H1 (cell line): ENCODE data around the gene USB1. TPM values are rescaled to one million over a fixed set of nuclear protein-coding genes. Genes with fewer than 3 reads are reported as not detected.

Experiments used
- CTCF ChIA-PET: fragments of 300-600 bp; sonication (Branson Sonifier 250); formaldehyde crosslinking; loops from one replicate; lab custom pipeline; 2021; ENCODE audit not compliant: partially characterized antibody; lab: Charles Lee
- POLR2A ChIA-PET: fragments of 300-600 bp; sonication (Branson Sonifier 250); formaldehyde crosslinking; loops from one replicate; lab custom pipeline; 2021; ENCODE audit warnings: inconsistent platforms; ENCODE audit not compliant: partially characterized antibody; lab: Charles Lee
- DNase-seq, 2 experiments: peaks; one replicate each; pipeline versions ENCODE4 v3.0.0 to v3.0.0-alpha.2; 2010 to 2022; ENCODE audit warnings: low spot score in 2 of 2, low read depth in 1 of 2, mixed read lengths in 1 of 2
- FAIRE-seq: peaks from 2 replicates; lab custom pipeline; 2011; peaks lifted over from hg19 to GRCh38; lab: Jason Lieb, UNC
- H2AFZ ChIP-seq: 2 replicates; pipeline ENCODE4 v1.8.1; 2012; ENCODE audit warnings: low read length, inconsistent platforms
- H2AK5ac ChIP-seq: 2 replicates; pipeline ENCODE4 v1.6.1; 2013; ENCODE audit warnings: low read depth, low read length
- H2BK120ac ChIP-seq: replicated peaks from 2 replicates; pipeline ENCODE3; 2013; ENCODE audit warnings: low read depth, low read length, inconsistent platforms
- H2BK12ac ChIP-seq: 2 replicates; pipeline ENCODE4 v1.6.1; 2013; ENCODE audit warnings: low read depth, low read length
- H2BK15ac ChIP-seq: 2 replicates; pipeline ENCODE4 v1.6.1; 2013; ENCODE audit warnings: low read length
- H2BK20ac ChIP-seq: 2 replicates; pipeline ENCODE4 v1.6.1; 2013; ENCODE audit warnings: low read length
- H2BK5ac ChIP-seq: 2 replicates; pipeline ENCODE4 v1.6.1; 2013; ENCODE audit warnings: low read depth, low read length
- H3K14ac ChIP-seq: 2 replicates; pipeline ENCODE4 v1.6.1; 2013; ENCODE audit warnings: inconsistent platforms; ENCODE audit not compliant: insufficient read length
- H3K18ac ChIP-seq: 2 replicates; pipeline ENCODE4 v1.6.1; 2013; ENCODE audit warnings: low read length; ENCODE audit errors: extremely low read depth
- H3K23ac ChIP-seq: 2 replicates; pipeline ENCODE4 v1.6.1; 2013; ENCODE audit warnings: inconsistent platforms; ENCODE audit not compliant: insufficient read length
- H3K23me2 ChIP-seq: 2 replicates; pipeline ENCODE4 v1.6.1; 2013; ENCODE audit warnings: low read depth, low read length
- H3K27ac ChIP-seq: 2 replicates; pipeline ENCODE4 v1.6.1; 2011; ENCODE audit warnings: low read depth, low read length, inconsistent platforms
- H3K27me3 ChIP-seq, 4 experiments: replicated peaks in 1 of 4; 1 replicate in 1 of 4; 2 replicates in 3 of 4; pipeline versions ENCODE4 v1.6.1 to v1.8.1; 2011 to 2013; ENCODE audit warnings: low read length in 3 of 4, mild to moderate bottlenecking in 3 of 4, inconsistent platforms in 2 of 4, mixed read lengths in 2 of 4, moderate library complexity in 1 of 4; ENCODE audit not compliant: control insufficient read depth in 3 of 4, insufficient read depth in 3 of 4; ENCODE audit errors: extremely low read depth in 1 of 4
- H3K36me3 ChIP-seq, 4 experiments: 2 replicates each; pipeline versions ENCODE4 v1.6.1 to v1.8.1; 2011 to 2013; ENCODE audit warnings: mild to moderate bottlenecking in 4 of 4, low read length in 3 of 4, moderate library complexity in 2 of 4, control low read depth in 1 of 4, inconsistent platforms in 1 of 4; ENCODE audit not compliant: insufficient read depth in 4 of 4, control insufficient read depth in 2 of 4
- H3K4ac ChIP-seq: replicated peaks from 2 replicates; pipeline ENCODE3; 2013; ENCODE audit warnings: low read length, low read depth, mixed read lengths, inconsistent platforms; ENCODE audit not compliant: insufficient read length
- H3K4me1 ChIP-seq, 4 experiments: replicated peaks in 1 of 4; 1 replicate in 1 of 4; 2 replicates in 3 of 4; pipeline versions ENCODE4 v1.6.1 to v1.8.1; 2011 to 2013; ENCODE audit warnings: low read length in 3 of 4, inconsistent platforms in 2 of 4, mixed read lengths in 1 of 4; ENCODE audit not compliant: insufficient read depth in 4 of 4, control insufficient read depth in 3 of 4
- H3K4me2 ChIP-seq, 2 experiments: 2 replicates each; pipeline versions ENCODE4 v1.6.1 to v1.8.1; 2011 to 2013; ENCODE audit warnings: low read depth in 2 of 2, low read length in 2 of 2, control low read depth in 1 of 2, inconsistent platforms in 1 of 2, mild to moderate bottlenecking in 1 of 2; ENCODE audit not compliant: insufficient read depth in 1 of 2
- H3K4me3 ChIP-seq, 4 experiments: fragments of 200-600, 300-600 bp in 1 of 4; sonication (generic), shearing (Covaris generic), sonication (Bioruptor Twin) in 1 of 4; 2 replicates each; pipeline versions ENCODE4 v1.5.1 to v1.8.1; 2011 to 2016; ENCODE audit warnings: low read length in 4 of 4, low read depth in 3 of 4, control low read depth in 2 of 4, inconsistent platforms in 2 of 4, mild to moderate bottlenecking in 2 of 4, mixed read lengths in 1 of 4, moderate library complexity in 1 of 4; ENCODE audit not compliant: insufficient read depth in 2 of 4; ENCODE audit errors: extremely low read depth in 1 of 4
- H3K56ac ChIP-seq: replicated peaks from 2 replicates; pipeline ENCODE3; 2013; ENCODE audit warnings: low read depth, mild to moderate bottlenecking, mixed read lengths, low read length, inconsistent platforms; ENCODE audit not compliant: insufficient read length
- H3K79me1 ChIP-seq: 2 replicates; pipeline ENCODE4 v1.6.1; 2013; ENCODE audit warnings: low read depth, low read length, control low read depth
- H3K79me2 ChIP-seq, 2 experiments: 2 replicates each; pipeline versions ENCODE4 v1.6.1 to v1.8.1; 2012 to 2013; ENCODE audit warnings: low read length in 2 of 2, mild to moderate bottlenecking in 2 of 2, inconsistent platforms in 1 of 2; ENCODE audit not compliant: insufficient read depth in 2 of 2, control insufficient read depth in 1 of 2
- H3K9ac ChIP-seq, 4 experiments: replicated peaks in 1 of 4; 1 replicate in 1 of 4; 2 replicates in 3 of 4; pipeline versions ENCODE4 v1.6.1 to v1.8.1; 2011 to 2013; ENCODE audit warnings: low read depth in 3 of 4, low read length in 3 of 4, control low read depth in 2 of 4, mild to moderate bottlenecking in 2 of 4, moderate library complexity in 2 of 4, inconsistent platforms in 1 of 4; ENCODE audit errors: extremely low read depth in 1 of 4
- H3K9me3 ChIP-seq, 2 experiments: 2 replicates each; pipeline versions ENCODE4 v1.6.1 to v1.8.1; 2012 to 2013; ENCODE audit warnings: mild to moderate bottlenecking in 2 of 2, moderate library complexity in 2 of 2, control low read depth in 1 of 2, inconsistent platforms in 1 of 2, low read depth in 1 of 2, low read length in 1 of 2, mixed read lengths in 1 of 2; ENCODE audit not compliant: insufficient read depth in 2 of 2
- H4K20me1 ChIP-seq, 2 experiments: replicated peaks in 1 of 2; 2 replicates each; pipeline versions ENCODE3 to v1.8.1; 2011 to 2013; ENCODE audit warnings: inconsistent platforms in 2 of 2, low read length in 2 of 2, mild to moderate bottlenecking in 1 of 2; ENCODE audit not compliant: insufficient read depth in 2 of 2, control insufficient read depth in 1 of 2
- H4K5ac ChIP-seq: 2 replicates; pipeline ENCODE4 v1.6.1; 2013; ENCODE audit warnings: low read length, low read depth, mixed read lengths, inconsistent platforms; ENCODE audit not compliant: insufficient read length
- H4K8ac ChIP-seq: 2 replicates; pipeline ENCODE4 v1.8.0; 2013; ENCODE audit warnings: mild to moderate bottlenecking, moderate library complexity, low read length, inconsistent platforms; ENCODE audit not compliant: insufficient read depth; ENCODE audit errors: extremely low read depth
- H4K91ac ChIP-seq: replicated peaks from 2 replicates; pipeline ENCODE3; 2013; ENCODE audit warnings: low read length, mixed read lengths, inconsistent platforms; ENCODE audit not compliant: insufficient read length
- CBX8 ChIP-seq: fragments of 300-800, 300-1000 bp; sonication (generic); IDR thresholded peaks from 2 replicates; pipeline ENCODE4 v1.7.1; 2016; ENCODE audit warnings: low read depth, low read length, borderline replicate concordance
- E2F6 ChIP-seq: IDR thresholded peaks from 2 replicates; pipeline ENCODE4 v1.6.1; 2012; ENCODE audit warnings: inconsistent platforms
- FOSL1 ChIP-seq: IDR thresholded peaks from 2 replicates; pipeline ENCODE4 v1.6.1; 2011; ENCODE audit warnings: mild to moderate bottlenecking, low read depth, low read length, moderate library complexity; ENCODE audit not compliant: insufficient read depth
- NRF1 ChIP-seq: IDR thresholded peaks from 2 replicates; pipeline ENCODE4 v1.6.1; 2011; ENCODE audit warnings: mild to moderate bottlenecking, low read depth, low read length, improper control_type of control experiment
- POLR2A ChIP-seq, 2 experiments: IDR thresholded peaks; 1 replicate in 1 of 2; 2 replicates in 1 of 2; pipeline ENCODE4 v1.6.1; 2011; ENCODE audit warnings: low read depth in 2 of 2, low read length in 2 of 2, mild to moderate bottlenecking in 2 of 2; ENCODE audit errors: control extremely low read depth in 1 of 2
- WGBS, 2 experiments: shearing (Covaris generic) in 1 of 2; methylation state at CpG; one replicate each; pipeline versions ENCODE4 v1.1.6 to v1.1.7; 2013 to 2015; ENCODE audit warnings: low lambda C conversion rate in 2 of 2, mixed read lengths in 2 of 2, inconsistent platforms in 1 of 2, low coverage in 1 of 2, missing lambda C conversion rate in 1 of 2; ENCODE audit not compliant: insufficient replicate concordance in 2 of 2, insufficient coverage in 1 of 2, insufficient read length in 1 of 2; ENCODE audit errors: extremely low coverage in 1 of 2, missing lambda C conversion rate in 1 of 2; 5-methylcytosine and 5-hydroxymethylcytosine counted together
- polyA plus RNA-seq, 7 experiments: library from polyadenylated mRNA; depleted of rRNA in 3 of 7; stranded (reverse) in 5 of 7; unstranded in 2 of 7; fragments of >200 nt in 5 of 7; fragments of 200-250 nt in 2 of 7; gene quantifications; 1 replicate in 5 of 7; 2 replicates in 1 of 7; 4 replicates in 1 of 7; pipeline versions ENCODE4 v1.2.1 to v1.2.3, GENCODE V29; 2011 to 2013; ENCODE audit warnings: missing spikeins in 2 of 7, mixed read lengths in 2 of 7
- total RNA-seq: library from RNA; stranded (reverse); fragmentation: NEBNext Ultra II Directional; extraction: Animal tissue kit (Norgen Biotek cat#: 25700); gene quantifications from 2 replicates; pipeline ENCODE4 v1.2.1, GENCODE V29; 2021

Gene USB1
- total and polyA plus RNA-seq, 2 of the 8 experiments (the other 6 are each of a cell fraction or from before 2014, with no cell fraction given) = 65.4 to 75.9 TPM

- 100% methylated on average over 1 of the region's 1 CpG; no CpG with 5 or more reads in 1 of the 2 experiments for WGBS, 2 experiments
- H3K36me3 ChIP-seq = no peaks in the 10 kb centered on the region
- no peaks in the 10 kb centered on the region for H3K9me3 ChIP-seq
- H4K91ac ChIP-seq = no peak overlapping the region
- H2BK12ac ChIP-seq = no peak overlapping the region
- H3K23me2 ChIP-seq = no peaks in the 10 kb centered on the region
- DNase-seq = no peak
- H2BK15ac ChIP-seq = no peak overlapping the region
- FAIRE-seq = no peak
- no peak overlapping the region for H2BK120ac ChIP-seq
- ChIA-PET POLR2A (interaction anchor here (0.6 to 3.2 kb wide), 3 partner anchors 9 to 558 kb away, joined by 3 to 10 read pairs (median 3); no protein-coding TSS in a partner anchor), CTCF (interaction anchor here (0.6 to 5.8 kb wide), 17 partner anchors 8 to 177 kb away, joined by 3 to 40 read pairs (median 4); no protein-coding TSS in a partner anchor)
- H3K18ac ChIP-seq = no peak overlapping the region
- no peak overlapping the region for H3K27ac ChIP-seq
- TF ChIP-seq E2F6 (no peak), POLR2A (IDR thresholded peaks at IDR 0.05; ENCODE audit: control extremely low read depth in 1 of 2, low read depth in 2 of 2, low read length in 2 of 2) (no peak), NRF1 (no peak), CBX8 (no peak), FOSL1 (no peak)
- H4K5ac ChIP-seq = no peak overlapping the region
- H3K27me3 ChIP-seq = no peaks in the 10 kb centered on the region
- no peaks in the 10 kb centered on the region; a peak in 1 of 7 replicates for H3K4me1 ChIP-seq
- H3K79me2 ChIP-seq = no peaks in the 10 kb centered on the region
- no peak overlapping the region for H3K4me2 ChIP-seq
- H3K23ac ChIP-seq = no peak overlapping the region
- no peak overlapping the region for H2AFZ ChIP-seq
- H3K9ac ChIP-seq = no peak overlapping the region
- no peak overlapping the region for H2BK5ac ChIP-seq
- no peak overlapping the region for H3K4ac ChIP-seq
- no peaks in the 10 kb centered on the region for H3K79me1 ChIP-seq
- H4K8ac ChIP-seq = no peak overlapping the region
- H2BK20ac ChIP-seq = no peak overlapping the region
- H2AK5ac ChIP-seq = no peak overlapping the region
- H3K56ac ChIP-seq = no peak overlapping the region
- H3K4me3 ChIP-seq = no peak overlapping the region
- no peaks in the 10 kb centered on the region for H4K20me1 ChIP-seq
- no peak overlapping the region for H3K14ac ChIP-seq
These were observed 29.4 kb upstream of the USB1 start for GRCh38 chr16:57971848-57972247.
